K562 (cell line): ENCODE data around the gene SLC30A1. TPM values are rescaled to one million over a fixed set of nuclear protein-coding genes. Genes with fewer than 3 reads are reported as not detected.

Experiments
- ATAC-seq: fragments of 200-7000 bp; cut with Tn5 transposase; 3 replicates; pipeline ENCODE4 v1.9.1; 2020; ENCODE audit warnings: moderate library complexity
- BruUV-seq: library from RNA; stranded (reverse); fragments of 400-500 nt; replicated peaks from 2 replicates; lab custom pipeline; 2021; lab: Mats Ljungman, UMichigan
- CTCF ChIA-PET: fragments of 300-600 bp; formaldehyde crosslinking; extraction: SDS; loops from one replicate; lab custom pipeline; 2021; ENCODE audit warnings: low intra/inter-chr PET ratio; lab: Yijun Ruan, JAX
- POLR2A ChIA-PET: fragments of 300-600, 350-650 bp; sonication (Branson Sonifier 250); formaldehyde crosslinking; extraction: SDS; loops from one replicate; lab custom pipeline; 2021; ENCODE audit warnings: antibody characterized with exemption, inconsistent platforms; lab: Yijun Ruan, JAX
- DNase-seq, 4 experiments: peaks; one replicate each; pipeline versions ENCODE4 v3.0.0 to v3.0.0-alpha.2; 2011 to 2018; ENCODE audit warnings: low spot score in 3 of 4, mixed read lengths in 3 of 4; ENCODE audit errors: extremely low read depth in 1 of 4
- FAIRE-seq: peaks from 2 replicates; lab custom pipeline; 2011; peaks lifted over from hg19 to GRCh38; lab: Jason Lieb, UNC
- H2AFZ ChIP-seq: 2 replicates; pipeline ENCODE4 v1.6.0; 2011; ENCODE audit warnings: low read depth, low read length, control low read depth, inconsistent platforms
- H3K27ac ChIP-seq: fragments of 200-600 bp; 3 replicates; pipeline ENCODE4 v1.8.0; 2011; ENCODE audit warnings: low read depth, mild to moderate bottlenecking, control low read depth, inconsistent platforms, low read length, moderate library complexity, mixed read lengths; ENCODE audit errors: extremely low read depth
- H3K27me3 ChIP-seq, 2 experiments: fragments of 300-600 bp in 1 of 2; 2 replicates in 1 of 2; 3 replicates in 1 of 2; pipeline versions ENCODE4 v1.6.0 to v1.8.0; 2011; ENCODE audit warnings: inconsistent platforms in 2 of 2, low read length in 2 of 2, mild to moderate bottlenecking in 1 of 2, mixed read lengths in 1 of 2, moderate library complexity in 1 of 2; ENCODE audit not compliant: control insufficient read depth in 2 of 2, insufficient read depth in 2 of 2
- H3K36me3 ChIP-seq: fragments of 300-600 bp; 3 replicates; pipeline ENCODE4 v1.8.0; 2011; ENCODE audit warnings: mild to moderate bottlenecking, low read length, inconsistent platforms; ENCODE audit not compliant: control insufficient read depth, insufficient read depth
- H3K4me1 ChIP-seq, 2 experiments: fragments of 200-600 bp in 1 of 2; replicated peaks in 1 of 2; 2 replicates in 1 of 2; 3 replicates in 1 of 2; pipeline versions ENCODE4 v1.5.1 to v1.8.0; 2011; ENCODE audit warnings: inconsistent platforms in 2 of 2, low read length in 2 of 2, mild to moderate bottlenecking in 1 of 2, mixed read lengths in 1 of 2, moderate library complexity in 1 of 2; ENCODE audit not compliant: control insufficient read depth in 2 of 2, insufficient read depth in 2 of 2
- H3K4me2 ChIP-seq: 2 replicates; pipeline ENCODE4 v1.6.1; 2011; ENCODE audit warnings: low read length, control low read depth, inconsistent platforms, mixed read lengths; ENCODE audit not compliant: insufficient read depth
- H3K4me3 ChIP-seq: fragments of 200-600 bp; sonication (generic), shearing (Covaris generic); 2 replicates; pipeline ENCODE4 v1.5.1; 2016; ENCODE audit warnings: control low read depth, inconsistent platforms
- H3K79me2 ChIP-seq: fragments of 200-600 bp; 3 replicates; pipeline ENCODE4 v1.8.0; 2011; ENCODE audit warnings: low read length, inconsistent platforms; ENCODE audit not compliant: control insufficient read depth, insufficient read depth
- H3K9ac ChIP-seq, 2 experiments: 2 replicates each; pipeline versions ENCODE4 v1.6.0 to v1.6.1; 2011; ENCODE audit warnings: low read depth in 2 of 2, low read length in 2 of 2, control low read depth in 1 of 2, inconsistent platforms in 1 of 2, mild to moderate bottlenecking in 1 of 2, mixed read lengths in 1 of 2; ENCODE audit not compliant: insufficient read depth in 1 of 2
- H3K9me1 ChIP-seq: one replicate; pipeline ENCODE4 v1.6.0; 2011; ENCODE audit warnings: inconsistent platforms, mild to moderate bottlenecking, low read length, moderate library complexity; ENCODE audit not compliant: control insufficient read depth, insufficient read depth
- H3K9me3 ChIP-seq: replicated peaks from 2 replicates; pipeline ENCODE4 v1.5.1; 2011; ENCODE audit warnings: low read depth, low read length, inconsistent platforms; ENCODE audit not compliant: control insufficient read depth, insufficient read depth
- H4K20me1 ChIP-seq: replicated peaks from 2 replicates; pipeline ENCODE4 v1.6.1; 2011; ENCODE audit warnings: low read length, inconsistent platforms, mixed read lengths; ENCODE audit not compliant: control insufficient read depth, insufficient read depth
- CTCF ChIP-seq, 3 experiments: IDR thresholded peaks in 2 of 3; conservative IDR thresholded peaks in 1 of 3; 2 replicates each; pipeline ENCODE4 v1.5.1; 2011 to 2012; ENCODE audit warnings: low read length in 3 of 3, mild to moderate bottlenecking in 3 of 3, control low read depth in 2 of 3, improper control_type of control experiment in 1 of 3, inconsistent platforms in 1 of 3, low read depth in 1 of 3, mixed read lengths in 1 of 3, moderate library complexity in 1 of 3; ENCODE audit not compliant: insufficient read depth in 2 of 3
- MEF2A ChIP-seq: IDR thresholded peaks from 2 replicates; pipeline ENCODE4 v1.6.1; 2011; ENCODE audit warnings: low read depth, mild to moderate bottlenecking, low read length, moderate library complexity; ENCODE audit not compliant: control insufficient read depth
- ZC3H4 ChIP-seq: sonication (generic); formaldehyde crosslinking; IDR thresholded peaks from 2 replicates; pipeline ENCODE4 v1.9.0; 2021; ENCODE audit warnings: missing genetic modification reagents, borderline replicate concordance
- ZNF24 ChIP-seq: fragments of 450-650 bp; IDR thresholded peaks from 2 replicates; pipeline ENCODE4 v1.6.1; 2016
- WGBS: fragments of 100-300 bp; shearing (Covaris generic); methylation state at CpG from one replicate; pipeline ENCODE4 v1.1.6; 2016; ENCODE audit warnings: low coverage, mixed read lengths; ENCODE audit not compliant: insufficient coverage; ENCODE audit errors: missing lambda C conversion rate; 5-methylcytosine and 5-hydroxymethylcytosine counted together
- in situ Hi-C: fragments of 300-500 bp; cut with MboI; formaldehyde crosslinking; loops from 4 replicates; pipeline ENCODE4 v1.15.0; 2018; ENCODE audit warnings: inconsistent platforms, mixed read lengths
- intact Hi-C: fragments of 100-400 bp; cut with micrococcal nuclease; formaldehyde crosslinking; loops from 2 replicates; pipeline ENCODE4 v1.14.2; 2022
- polyA plus RNA-seq, 8 experiments: library from polyadenylated mRNA; depleted of rRNA in 4 of 8; stranded (reverse) in 5 of 8; unstranded in 3 of 8; fragments of >200 nt; fragmentation: Nextera tagmentation in 2 of 8; fragmentation: Illumina TruSeq in 1 of 8; extraction: Ambion mirVana in 2 of 8; extraction: Trizol in 1 of 8; gene quantifications; 2 replicates each; pipeline versions ENCODE4 v1.2.1 to v1.2.3, GENCODE V29; 2011 to 2014; ENCODE audit warnings: inconsistent platforms in 1 of 8, missing spikeins in 1 of 8
- total RNA-seq, 7 experiments: library from RNA; depleted of rRNA in 6 of 7; stranded (reverse); fragments of >200 nt in 6 of 7; fragmentation: Illumina TruSeq in 2 of 7; extraction: Trizol in 2 of 7; gene quantifications; 2 replicates each; pipeline versions ENCODE4 v1.2.1 to v1.2.3, GENCODE V29; 2011 to 2021; ENCODE audit warnings: low replicate concordance in 1 of 7

Gene SLC30A1
- total and polyA plus RNA-seq, 9 of the 15 experiments (the other 6 are each of a cell fraction or from before 2014, with no cell fraction given) = 4.1 to 14.4 (median 6.6) TPM

- 65% methylated on average over 4 of the region's 4 CpGs for WGBS
- Histone ChIP-seq H3K4me2 (no peak overlapping the region), H3K27ac (no peak overlapping the region), H3K9ac (no peak overlapping the region; a peak in 1 of 4 replicates), H3K9me1 (no peaks in the 10 kb centered on the region), H3K4me3 (no peak overlapping the region), H3K36me3 (no peaks in the 10 kb centered on the region), H2AFZ (peak overlapping the region; percentile 64), H4K20me1 (no peaks in the 10 kb centered on the region), H3K9me3 (no peaks in the 10 kb centered on the region), H3K27me3 (no peaks in the 10 kb centered on the region), H3K4me1 (peaks cover 29 to 31% of the 10 kb centered on the region in 2 experiments), H3K79me2 (no peaks in the 10 kb centered on the region)
- FAIRE-seq (no peak), ATAC-seq (no peak), DNase-seq (no peak)
- no TSS peak for BruUV-seq
- in situ Hi-C loops = no loop called here
- TF ChIP-seq ZNF24 (0 out of 2 replicates have a peak, but pooled peaks have one; percentile 38), MEF2A (peak; percentile 87), ZC3H4 (CRISPR knock-in tag) (no peak), CTCF (IDR thresholded peaks at IDR 0.05 in 2 of 3, conservative IDR thresholded peaks at IDR 0.05 in 1 of 3; ENCODE audit: insufficient read depth in 2 of 3, low read depth in 1 of 3, low read length in 3 of 3) (peak in 2 of 3 experiments; percentile 2 to 48; a peak in 2 of 6 replicates)
- ChIA-PET CTCF (no interaction called here), POLR2A (interaction anchor here (0.9 to 1.2 kb wide), 2 partner anchors 14 to 133 kb away, joined by 3 read pairs; no protein-coding TSS in a partner anchor)
- intact Hi-C loops = no loop called here
Observed at GRCh38 chr1:211627259-211627658, 48.3 kb upstream of the SLC30A1 start.
